DMS 273 treated with DMSO at 0.1 percent for 48 hours (cell line): ENCODE results near the gene CD81.
"Not testable (repeated sequence)": the region's sequence is repeated elsewhere in the genome, so short reads cannot be mapped to it uniquely, and the experiment has no call there.

ENCODE experiments used
- DNase-seq: peaks from one replicate; lab custom pipeline; 2025; lab: John Stamatoyannopoulos, UW

The CD81 gene, protein sequence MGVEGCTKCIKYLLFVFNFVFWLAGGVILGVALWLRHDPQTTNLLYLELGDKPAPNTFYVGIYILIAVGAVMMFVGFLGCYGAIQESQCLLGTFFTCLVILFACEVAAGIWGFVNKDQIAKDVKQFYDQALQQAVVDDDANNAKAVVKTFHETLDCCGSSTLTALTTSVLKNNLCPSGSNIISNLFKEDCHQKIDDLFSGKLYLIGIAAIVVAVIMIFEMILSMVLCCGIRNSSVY

DNA sequence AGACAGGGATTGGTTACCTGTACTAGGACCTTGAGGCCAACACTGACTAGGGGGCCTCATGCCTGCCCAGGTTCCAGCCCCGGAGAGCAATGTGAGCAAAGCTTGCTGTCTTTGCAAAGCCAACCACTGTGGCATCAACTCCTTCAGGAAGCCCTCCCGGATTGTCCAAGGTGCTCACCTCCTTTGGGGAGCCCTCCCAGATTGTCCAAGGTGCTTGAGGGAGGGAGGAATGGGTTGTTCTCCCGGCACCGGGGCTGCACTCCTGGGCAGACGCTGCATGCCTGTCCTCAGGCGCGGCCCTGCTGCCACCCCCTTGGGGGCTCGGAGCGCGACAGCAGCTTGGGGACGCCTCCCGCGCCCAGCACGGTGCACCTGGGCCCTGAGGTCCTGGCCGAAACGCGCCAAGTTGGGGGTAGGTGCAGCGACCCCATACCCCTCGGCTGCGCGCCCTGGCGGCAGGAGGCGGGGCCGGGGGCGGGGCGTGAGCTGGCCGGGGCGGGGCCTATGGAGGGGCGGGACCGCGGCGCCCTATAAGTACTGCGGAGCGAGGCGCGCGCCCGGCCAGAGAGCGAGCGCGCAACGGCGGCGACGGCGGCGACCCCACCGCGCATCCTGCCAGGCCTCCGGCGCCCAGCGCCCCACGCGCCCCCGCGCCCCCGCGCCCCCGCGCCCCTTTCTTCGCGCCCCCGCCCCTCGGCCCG is at the start of gene CD81:
Gene CD81, plus strand, starts transcription at position 560 of the 701 bp plus-strand sequence. CDS start 240 bp downstream, outside the sequence.
- DNase-seq: no peak

DNA sequence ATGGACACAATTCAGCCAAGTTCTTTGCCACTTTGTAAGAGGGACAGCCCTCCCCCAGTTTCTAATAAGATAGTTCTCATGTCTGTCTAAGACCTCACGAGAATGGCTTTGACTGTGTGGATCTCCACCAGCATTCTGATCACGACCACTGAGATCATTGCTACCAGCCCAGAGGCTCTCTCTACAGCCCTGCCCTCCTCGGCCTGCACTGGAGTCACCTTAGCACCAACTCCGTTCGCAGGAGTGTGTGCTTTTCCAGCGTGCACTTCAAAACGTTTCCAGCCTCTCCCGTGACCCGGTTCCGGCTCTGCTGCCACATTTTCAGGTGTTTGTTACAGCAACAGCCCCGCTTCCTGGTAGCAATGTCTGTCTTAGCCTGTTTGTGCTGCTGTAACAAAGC is 49.1 kb upstream of the CD81 start:
- no peak for DNase-seq

DNA sequence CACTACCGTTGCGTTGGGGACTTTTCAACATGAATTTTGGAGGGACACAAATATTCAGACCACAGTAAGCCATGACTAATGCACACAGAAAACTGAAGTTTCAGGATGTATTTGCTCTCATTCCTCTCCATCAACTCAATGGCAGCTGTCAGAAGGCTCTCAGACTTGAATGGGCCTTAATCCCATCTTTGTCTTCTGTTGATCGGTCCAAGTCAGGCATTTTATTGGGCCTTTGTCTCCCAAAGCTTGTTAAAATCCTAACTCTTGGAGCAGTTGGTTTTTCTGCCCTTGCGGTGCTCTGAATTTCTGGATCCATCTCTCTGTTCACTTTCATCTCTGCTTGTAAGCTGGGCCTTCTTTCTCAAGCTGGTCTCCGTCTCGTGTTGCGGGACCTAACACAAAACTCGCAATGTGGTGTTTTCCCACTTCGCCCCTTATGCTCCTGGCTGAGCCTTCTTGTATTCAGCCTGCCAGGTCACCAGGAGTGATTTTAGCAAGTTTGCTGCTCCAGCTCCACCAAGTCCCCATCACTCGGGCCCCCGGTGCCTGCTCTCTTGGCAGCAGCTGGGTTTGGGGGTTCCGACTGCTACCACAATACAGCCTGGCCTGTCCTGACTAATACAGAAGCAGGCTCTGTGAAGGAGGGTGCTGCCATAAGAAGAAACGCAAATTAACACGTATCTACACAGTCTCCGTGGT is 48.3 kb upstream of the CD81 start:
- DNase-seq: no peak

DNA sequence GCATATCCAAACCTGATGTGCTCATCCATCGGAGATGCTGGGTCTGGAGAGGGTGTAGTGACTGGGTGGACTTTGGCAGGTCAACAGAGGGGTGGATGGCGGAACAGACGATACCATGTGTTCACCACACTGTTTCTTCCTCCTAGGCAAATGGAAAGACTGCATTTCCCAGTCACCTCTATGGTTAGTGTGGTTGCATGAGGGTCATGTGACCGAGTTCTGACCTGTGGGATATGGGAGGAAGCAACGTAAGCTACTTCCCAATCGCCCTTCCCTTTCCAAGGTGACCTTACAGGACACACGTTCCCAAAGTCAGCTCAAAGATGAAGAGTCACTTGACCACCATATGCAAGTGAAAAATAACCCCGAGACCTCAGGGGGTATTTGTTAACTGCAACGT is 47.6 kb upstream of the CD81 start:
- no peak for DNase-seq

DNA sequence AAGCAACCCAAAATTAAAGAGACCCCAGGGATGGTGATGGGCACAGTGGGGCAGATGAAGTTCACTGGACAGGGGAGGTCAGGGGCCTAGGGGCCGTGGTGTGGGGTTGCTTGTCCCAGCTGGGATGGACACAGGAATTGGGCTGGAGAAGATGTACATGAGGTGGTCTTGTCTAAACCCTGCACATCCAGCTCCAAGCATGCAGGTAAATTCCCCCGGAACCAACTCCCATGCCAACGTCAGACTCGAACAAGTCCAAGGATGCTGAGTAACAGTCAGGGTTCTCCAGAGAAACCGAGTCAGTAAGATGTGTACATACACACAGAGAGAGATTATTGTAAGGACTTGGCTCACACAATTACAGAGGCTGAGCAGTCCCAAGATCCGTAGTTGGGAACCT is 46.4 kb upstream of the CD81 start:
- no peak for DNase-seq

DNA sequence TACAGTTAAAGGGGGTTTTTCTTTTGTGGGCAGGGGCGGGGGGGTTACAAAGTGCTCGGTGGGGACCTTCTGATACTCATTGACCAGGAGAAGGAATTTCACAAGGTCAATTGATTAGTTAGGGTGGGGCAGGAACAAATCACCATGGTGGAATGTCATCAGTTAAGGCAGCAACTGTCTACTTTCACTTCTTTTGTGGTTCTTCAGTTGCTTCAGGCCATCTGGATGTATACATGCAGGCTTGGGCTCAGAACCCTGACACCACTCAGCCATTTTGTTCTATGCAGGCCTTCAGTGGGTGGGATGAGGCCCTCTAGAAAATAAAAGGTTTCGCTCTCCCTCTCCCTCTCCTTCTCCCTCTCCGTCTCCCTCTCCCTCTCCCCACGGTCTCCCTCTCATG is 45.7 kb upstream of the CD81 start:
- no peak for DNase-seq

DNA sequence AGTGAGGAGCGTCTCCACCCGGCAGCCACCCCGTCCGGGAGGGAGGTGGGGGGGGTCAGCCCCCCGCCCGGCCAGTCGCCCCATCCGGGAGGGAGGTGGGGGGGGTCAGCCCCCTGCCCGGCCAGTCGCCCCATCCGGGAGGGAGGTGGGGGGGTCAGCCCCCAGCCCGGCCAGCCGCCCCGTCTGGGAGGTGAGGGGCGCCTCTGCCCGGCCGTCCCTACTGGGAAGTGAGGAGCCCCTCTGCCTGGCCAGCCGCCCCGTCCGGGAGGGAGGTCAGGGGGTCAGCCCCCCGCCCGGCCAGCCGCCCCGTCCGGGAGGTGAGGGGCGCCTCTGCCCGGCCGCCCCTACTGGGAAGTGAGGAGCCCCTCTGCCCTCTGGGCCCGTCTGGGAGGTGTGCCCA is 44.5 kb upstream of the CD81 start:
- not testable (repeated sequence) for DNase-seq

DNA sequence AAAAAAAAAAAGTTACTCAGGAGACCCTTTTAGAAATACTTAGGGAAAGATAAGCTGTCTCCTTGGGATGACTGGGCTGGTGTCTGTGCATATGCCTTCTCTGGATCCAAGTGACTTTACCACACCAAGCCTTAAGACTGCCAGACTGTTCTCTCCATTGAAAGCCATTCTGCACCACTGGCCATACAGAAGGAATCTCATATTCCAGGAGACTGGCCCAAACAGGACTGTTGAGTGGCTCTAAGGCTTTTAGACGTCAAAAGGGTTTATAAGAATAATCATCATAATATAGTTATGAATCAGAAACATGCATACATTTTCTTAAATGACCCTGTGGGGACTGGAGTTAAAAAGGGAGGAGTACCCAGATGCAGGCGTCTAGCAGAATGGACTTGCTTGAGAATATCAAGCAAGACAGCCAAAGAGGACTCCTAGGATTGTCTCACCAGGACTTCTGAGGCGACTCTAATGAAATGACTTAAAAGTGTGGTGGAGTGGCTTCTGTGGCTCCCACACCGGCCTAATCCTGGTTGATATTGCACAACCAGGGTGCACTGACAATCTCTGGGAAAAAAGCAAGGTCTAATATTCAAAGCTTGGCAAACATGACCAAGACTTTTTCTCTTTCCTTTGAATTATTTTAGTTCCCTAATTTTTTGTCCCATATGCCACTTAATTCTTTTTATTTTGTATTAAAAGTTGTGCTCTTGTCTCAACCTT is 43.5 kb upstream of the CD81 start:
- DNase-seq: not testable (repeated sequence)

DNA sequence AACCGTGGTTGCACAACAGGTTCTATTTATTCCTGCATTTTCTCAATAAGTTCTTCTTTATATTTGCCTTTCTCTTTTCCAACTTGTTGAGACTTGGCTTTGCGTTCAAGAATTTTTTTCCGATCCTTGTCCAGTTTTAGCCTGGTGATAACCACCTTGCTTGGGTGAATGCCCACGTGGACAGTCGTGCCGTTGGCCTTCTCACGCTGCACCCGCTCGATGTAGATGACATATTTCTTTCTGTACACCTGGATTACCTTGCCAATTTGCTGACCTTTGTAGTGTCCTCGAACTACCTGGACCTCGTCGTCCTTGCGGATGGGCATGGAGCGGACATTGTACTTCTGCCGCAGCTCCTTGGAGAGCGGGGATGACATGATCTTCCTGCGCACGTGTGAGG is 41.8 kb upstream of the CD81 start:
- DNase-seq: not testable (repeated sequence)

DNA sequence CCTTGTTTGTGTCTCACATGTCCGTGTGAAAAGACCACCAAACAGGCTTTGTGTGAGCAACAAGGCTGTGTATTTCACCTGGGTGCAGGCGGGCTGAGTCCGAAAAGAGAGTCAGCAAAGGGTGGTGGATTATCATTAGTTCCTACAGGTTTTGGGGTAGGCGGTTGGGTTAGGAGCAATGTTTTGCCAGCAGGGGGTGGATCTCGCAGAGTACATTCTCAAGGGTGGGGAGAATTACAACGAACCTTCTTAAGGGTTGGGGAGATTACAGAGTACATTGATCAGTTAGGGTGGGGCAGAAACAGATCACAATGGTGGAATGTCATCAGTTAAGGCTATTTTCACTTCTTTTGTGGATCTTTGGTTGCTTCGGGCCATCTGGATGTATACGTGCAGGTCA is 38.4 kb upstream of the CD81 start:
- not testable (repeated sequence) for DNase-seq

DNA sequence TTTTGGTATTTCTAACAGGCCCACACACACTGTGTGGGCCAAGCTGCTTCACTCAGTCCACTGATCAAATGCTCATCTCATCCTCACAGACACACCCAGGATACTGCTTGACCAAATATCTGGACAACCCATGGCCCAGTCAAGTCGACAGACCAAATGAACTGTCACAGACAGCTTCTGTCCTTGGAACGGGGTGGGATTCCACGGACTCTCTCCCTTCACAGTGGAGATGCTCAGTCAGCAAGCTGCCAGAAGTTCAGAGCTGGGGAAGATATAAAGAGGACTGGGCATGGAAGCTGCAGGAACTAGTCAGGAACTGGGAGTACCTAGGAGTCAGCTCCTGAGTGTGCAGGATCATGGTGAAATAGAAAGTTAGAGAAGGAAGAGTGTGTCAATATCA is 34.6 kb upstream of the CD81 start:
- no peak for DNase-seq

DNA sequence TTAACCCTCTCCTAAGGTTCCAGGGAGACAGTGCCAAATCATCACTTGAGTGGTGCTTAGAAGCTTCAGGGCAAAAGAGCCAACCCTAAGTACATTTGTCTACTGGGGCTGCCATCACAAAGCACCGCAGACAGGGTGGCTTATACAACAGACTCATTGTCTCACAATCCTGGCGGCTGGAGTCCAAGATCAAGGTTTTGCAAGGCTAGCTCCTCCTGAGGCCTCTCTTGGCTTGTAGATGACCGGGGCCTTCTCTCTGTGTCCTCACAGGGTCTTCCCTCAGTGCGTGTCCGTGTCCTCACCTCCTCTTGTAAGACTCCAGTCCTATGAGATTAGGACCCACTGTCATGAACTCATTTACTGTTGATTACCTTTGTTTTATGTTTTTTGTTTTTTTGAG is 34.1 kb upstream of the CD81 start:
- DNase-seq: no peak

DNA sequence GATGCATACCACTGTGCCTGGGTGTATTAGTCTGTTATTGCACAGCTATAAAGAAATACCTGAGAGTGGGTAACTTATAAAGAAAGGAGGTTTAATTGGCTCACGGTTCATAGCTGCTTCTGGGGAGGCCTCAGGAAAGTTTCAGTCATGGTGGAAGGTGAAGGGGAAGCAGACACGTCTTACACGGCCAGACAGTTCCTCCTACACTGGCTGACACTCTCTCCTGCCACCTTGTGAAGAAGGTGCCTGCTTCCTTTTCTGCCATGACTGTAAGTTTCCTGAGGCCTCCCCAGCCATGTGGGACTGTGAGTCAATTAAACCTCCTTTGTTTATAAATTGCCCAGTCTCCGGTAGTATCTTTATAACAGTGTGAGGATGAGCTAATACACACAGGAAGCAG is 33.6 kb upstream of the CD81 start:
- no peak for DNase-seq

DNA sequence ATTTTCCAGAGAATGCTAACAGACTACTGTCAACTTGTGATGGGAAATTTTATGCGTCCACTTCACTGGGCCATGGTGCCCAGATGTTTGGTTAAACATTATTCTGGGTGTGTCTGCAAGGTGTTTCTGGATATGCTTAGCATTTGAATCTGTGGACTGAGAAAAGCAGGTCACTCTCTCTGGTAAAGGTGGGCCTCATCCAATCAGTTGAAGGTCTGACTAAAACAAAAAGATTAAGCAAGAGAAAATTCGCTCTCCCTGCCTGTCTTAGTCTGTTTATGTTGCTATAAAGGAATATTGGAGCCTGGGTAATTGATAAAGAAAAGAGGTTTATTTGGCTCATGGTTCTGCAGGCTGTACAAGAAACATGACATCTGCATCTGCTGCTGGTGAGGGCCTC is 32.1 kb upstream of the CD81 start:
- no peak for DNase-seq

DNA sequence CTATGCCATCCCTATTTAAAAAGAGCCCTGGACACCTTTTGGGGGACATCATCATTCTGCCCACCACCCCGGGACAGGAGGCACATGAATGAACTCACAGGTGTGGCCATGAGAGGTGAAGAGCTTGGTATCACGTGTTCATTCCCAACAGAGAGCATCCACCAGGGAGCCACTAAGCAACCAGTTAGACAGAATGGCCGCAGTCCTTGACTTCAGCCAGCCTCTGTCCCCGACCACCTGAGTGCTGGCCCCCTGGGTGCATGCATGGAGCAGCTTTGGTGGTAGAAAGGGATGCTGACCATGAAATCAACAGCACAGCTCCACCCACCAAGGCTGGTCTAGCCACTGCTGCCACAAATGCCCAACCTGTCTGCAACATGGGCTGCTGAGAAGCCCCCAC is 31.1 kb upstream of the CD81 start:
- no peak for DNase-seq

DNA sequence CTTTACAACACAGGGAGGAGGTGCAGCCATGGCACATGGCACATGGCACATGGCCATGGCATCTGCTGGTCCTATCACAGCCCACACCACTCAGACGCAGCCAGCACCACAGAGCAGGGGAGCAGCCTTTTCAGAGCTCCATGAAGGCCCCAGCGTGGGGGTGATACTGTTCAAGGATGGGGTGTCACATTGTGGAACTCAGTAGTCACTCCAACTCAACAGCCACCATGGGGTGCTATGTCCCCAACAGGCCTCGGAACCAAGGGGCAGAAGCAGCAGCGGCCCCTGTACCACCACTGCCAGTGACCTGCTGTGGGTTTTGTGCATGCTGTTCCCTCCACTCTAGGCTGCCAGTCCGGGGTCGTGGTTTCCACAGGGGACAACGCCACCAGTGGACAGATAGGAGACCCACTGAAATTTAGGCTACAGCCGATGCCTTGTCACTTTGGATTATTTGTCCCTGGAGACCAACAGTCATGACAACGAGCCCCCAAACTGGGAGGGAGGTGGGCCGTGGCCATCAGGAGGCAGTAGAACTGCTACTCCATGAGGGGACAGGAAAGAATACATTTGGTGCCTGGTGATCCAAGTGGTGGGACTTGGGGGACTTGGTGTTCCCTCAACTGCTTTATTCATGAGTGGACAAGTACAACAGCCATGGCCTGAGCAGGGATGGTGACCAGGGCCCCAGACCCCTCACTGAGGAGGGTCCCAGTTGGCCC is 30.4 kb upstream of the CD81 start:
- no peak for DNase-seq

DNA sequence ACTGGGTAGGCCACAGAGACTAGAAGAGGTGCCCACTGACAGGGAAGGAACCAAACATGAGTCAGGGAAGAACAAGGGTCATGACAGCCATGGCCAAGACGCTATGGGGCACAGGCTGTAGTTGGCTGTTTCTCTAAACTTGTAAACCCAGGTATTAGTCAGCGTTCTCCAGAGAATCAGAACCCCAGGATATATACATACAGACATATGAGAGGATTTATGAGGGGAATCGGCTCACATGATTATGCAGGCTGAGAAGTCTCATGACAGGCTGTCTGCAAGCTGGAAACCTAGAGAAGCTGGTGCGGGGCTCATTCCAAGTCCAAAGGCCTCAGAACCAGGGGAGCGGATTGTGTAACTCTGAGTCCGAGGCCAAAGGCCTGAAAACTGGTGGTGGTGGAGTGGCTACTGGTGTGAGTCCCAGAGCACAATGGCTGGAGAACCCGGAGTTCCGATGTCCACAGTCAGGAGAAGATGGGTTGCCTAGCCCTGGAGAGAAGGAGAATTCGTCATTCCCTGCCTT is 29.7 kb upstream of the CD81 start:
- no peak for DNase-seq

DNA sequence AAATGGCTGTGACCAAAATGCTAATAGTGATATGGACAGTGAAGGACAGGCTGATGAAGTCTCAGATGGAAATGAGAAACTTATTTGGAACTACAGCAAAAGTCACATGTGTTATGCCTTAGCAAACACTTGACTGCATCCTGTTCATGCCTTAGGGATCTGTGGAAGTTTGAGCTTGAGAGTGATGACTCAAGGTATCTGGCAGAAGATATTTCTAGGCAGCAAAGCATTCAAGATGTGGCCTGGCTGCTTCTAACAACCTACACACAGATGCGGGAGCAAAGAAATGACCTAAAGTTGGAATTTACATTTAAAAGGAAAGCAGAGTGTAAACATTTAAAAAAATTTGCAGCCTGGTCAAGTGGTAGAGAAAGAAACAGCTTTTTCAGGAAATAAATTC is 28.1 kb upstream of the CD81 start:
- no peak for DNase-seq

DNA sequence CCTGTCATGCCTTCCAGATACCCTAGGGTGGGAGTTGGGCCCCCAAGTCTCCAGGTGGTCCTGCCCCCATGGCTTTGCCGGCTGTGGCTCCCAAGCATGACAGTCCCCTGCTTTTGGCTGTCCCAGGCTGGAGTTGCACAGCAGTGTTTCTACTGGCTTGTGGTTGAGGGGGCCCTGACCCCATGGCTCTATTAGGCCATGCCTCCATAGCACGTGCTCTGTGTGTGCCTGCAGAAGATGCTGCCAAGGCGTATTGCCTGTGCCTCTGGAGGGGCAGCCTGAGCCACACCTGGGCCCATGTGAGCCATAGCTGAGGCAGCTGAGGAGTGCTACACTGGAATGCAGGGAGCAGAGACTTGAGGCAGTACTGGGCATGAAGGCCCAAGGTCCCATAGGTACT is 25.4 kb upstream of the CD81 start:
- DNase-seq: no peak

DNA sequence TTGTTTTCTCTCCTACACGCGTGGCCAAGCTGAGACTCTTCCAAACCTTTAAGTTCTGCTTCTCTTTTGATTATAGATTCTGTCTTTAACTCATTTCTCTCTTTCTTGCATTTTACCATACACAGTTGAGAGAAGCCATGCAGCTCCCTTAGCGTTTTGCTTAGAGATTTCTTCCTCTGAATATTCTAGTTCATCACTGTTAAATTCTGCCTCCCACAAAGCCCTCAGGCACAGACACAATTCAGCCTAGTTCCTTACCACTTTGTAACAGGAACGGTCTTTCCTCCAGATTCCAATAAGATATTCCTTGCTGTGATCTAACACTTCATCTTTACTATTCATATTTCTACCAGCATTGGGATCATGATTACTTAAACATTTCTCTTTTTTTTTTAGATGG is 24.7 kb upstream of the CD81 start:
- DNase-seq: no peak

DNA sequence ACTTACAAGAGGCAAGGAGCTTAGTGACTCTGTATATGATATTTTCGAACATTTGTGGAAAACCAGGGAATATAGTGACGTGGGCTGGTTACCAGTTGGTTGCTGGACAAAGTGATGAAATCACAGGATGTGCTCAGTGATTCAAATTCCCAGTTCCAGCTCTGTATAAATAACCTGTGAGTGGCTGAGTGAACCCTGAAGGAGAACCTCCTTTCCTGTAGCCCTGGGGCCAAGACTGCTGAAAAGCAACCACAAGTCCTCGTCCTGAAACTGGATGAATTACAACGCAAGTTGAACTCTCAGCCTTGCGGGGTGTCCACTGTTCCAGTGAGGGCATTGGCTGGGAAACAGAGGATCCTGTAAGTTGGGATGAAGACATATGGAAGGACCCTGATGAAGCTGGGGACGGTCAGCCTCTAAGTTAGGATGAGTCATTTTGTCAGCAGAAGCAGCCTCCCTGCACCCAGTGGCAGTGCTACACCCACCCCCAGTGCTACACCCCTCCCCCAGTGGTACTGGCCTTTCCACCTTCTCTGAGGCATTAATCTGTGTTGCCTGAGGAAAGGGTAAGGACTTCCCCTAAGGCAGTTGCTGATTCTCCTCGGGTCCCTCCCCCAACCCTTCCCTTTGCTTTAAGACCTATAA is 22.0 kb upstream of the CD81 start:
- DNase-seq: no peak
